IPS-20b (cell line): ENCODE measurements around the gene GLS2.

Source experiments
- H3K27ac ChIP-seq: one replicate; pipeline ENCODE4 v1.5.1; 2013; ENCODE audit warnings: low read length
- H3K27me3 ChIP-seq: 2 replicates; pipeline ENCODE4 v1.6.1; 2013; ENCODE audit warnings: mild to moderate bottlenecking, low read length, inconsistent platforms; ENCODE audit not compliant: insufficient read depth
- H3K36me3 ChIP-seq: 2 replicates; pipeline ENCODE4 v1.6.1; 2013; ENCODE audit warnings: low read depth, mild to moderate bottlenecking, inconsistent platforms, low read length, moderate library complexity; ENCODE audit not compliant: insufficient read depth
- H3K4me1 ChIP-seq: 2 replicates; pipeline ENCODE4 v1.6.1; 2013; ENCODE audit warnings: mild to moderate bottlenecking, control low read depth, inconsistent platforms, low read length, moderate library complexity; ENCODE audit not compliant: insufficient read depth
- H3K4me3 ChIP-seq: 2 replicates; pipeline ENCODE4 v1.5.1; 2013; ENCODE audit warnings: mild to moderate bottlenecking, low read length, inconsistent platforms
- H3K9ac ChIP-seq: 2 replicates; pipeline ENCODE4 v1.6.1; 2013; ENCODE audit warnings: low read depth, mild to moderate bottlenecking, inconsistent platforms, low read length, moderate library complexity
- H3K9me3 ChIP-seq: 2 replicates; pipeline ENCODE4 v1.6.1; 2013; ENCODE audit warnings: mild to moderate bottlenecking, low read depth, low read length, inconsistent platforms; ENCODE audit not compliant: insufficient read depth

GLS2 gene

DNA sequence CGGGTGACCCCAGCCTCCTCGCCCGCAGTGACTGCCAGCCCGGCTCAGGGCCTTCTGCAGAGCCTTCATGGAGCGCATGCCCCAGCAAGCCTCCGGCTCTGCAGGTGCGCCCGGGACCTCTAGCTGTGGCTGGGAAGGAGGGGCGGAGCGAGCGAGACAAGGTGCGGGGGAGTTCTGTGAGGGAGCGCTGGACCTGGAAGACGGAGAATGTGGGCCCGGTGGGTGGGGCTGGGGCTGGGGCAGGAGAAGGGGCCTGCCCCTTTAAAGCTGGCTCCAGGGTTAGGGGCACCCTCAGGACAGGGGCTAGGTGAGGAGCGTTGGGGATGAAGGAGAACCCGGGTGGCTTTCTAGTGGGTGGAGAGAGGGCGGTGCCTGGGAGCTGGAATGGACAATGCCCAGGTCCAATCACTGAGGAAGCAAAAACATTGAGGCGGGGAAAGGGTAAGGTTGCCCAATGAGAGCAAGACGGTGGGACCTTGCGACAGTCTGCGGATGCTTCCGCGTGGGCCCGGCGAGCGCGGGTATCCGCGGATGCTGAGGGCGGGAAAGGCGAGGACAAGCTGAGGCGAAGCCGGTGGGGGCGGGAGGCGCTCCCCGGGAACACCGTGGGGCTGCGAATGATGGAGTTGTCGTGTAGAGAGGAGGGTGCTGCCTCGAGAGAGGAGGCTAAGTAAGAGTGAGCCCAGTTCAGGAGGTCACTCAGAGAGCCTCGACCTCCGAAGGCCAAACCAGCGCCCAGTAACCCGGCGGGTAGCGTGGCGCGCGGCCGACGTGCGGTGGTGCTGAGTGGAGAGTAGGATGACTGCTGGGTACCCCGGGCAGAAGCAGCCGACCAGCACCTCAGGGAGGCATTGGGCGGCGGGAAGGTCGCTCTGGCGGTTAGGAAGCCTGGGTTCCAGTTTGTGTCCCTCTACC, at the start of gene GLS2:
GLS2 (minus strand) TSS at position 121 of the 915 bp plus-strand sequence; CDS start at position 78, 43 bp downstream.
- Histone ChIP-seq H3K9ac (peak within 1 kb of the TSS; percentile 61; the same call in 1 of the 2 replicates), H3K27ac (no peak within 1 kb of the TSS), H3K4me3 (peak within 1 kb of the TSS; percentile 85), H3K4me1 (peaks cover 2% of the 10 kb centered on the region; the same call in 1 of the 2 replicates), H3K9me3 (peaks cover 12% of the 10 kb centered on the region), H3K36me3 (no peaks in the 10 kb centered on the region), H3K27me3 (peaks cover 60% of the 10 kb centered on the region)

DNA sequence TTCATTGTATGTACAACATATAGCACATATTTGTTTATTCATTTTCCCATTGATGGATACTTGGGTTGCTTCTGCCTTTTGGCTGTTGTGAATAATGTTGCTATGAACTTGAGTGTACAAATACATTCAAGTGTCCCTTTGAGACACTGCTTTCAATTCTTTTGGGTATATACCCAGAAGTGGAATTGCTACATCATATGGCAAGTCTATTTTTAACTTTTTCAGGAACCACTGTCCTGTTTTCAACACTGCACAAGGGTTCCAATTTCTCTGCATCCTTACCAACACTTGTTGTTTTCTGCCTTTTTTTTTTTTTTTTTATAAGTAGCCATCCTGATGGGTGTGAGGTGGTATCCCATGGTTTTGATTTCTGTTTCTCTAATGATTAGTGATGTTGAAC, 49.6 kb upstream of the GLS2 start:
- Histone ChIP-seq H3K4me3 (no peak overlapping the region), H3K9ac (no peak overlapping the region), H3K4me1 (no peaks in the 10 kb centered on the region), H3K36me3 (no peaks in the 10 kb centered on the region), H3K27ac (no peak overlapping the region), H3K27me3 (no peaks in the 10 kb centered on the region), H3K9me3 (no peaks in the 10 kb centered on the region)

DNA sequence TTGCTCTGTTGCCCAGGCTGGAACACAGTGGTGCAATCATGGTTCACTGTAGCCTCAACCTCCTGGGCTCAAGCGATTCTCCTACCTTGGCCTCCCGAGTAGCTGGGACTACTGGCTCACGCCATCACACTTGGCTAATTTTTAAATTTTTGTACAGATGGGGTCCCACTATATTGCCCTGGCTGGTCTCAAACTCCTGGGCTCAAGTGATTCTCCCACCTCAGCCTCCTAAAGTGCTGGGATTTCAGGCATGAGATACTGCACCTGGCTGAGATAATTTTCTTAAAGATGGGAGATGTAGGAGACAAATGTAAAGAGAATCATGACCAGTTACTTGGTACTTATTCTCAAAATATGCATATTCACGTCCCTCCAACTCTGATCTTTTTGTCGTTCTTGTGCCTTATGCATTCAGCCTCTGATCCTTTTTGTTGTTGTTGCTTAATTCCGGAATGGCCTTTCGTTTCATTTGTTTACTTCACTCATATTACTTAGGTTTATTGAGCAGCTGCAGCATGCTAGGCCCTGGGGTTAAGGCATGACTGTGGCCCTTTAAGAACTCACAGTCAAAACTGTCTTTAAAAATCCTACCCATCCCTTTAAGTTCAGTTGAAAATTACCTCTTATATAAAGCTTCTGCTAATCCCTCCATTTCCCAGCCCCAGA, 42.6 kb upstream of the GLS2 start:
- Histone ChIP-seq H3K4me3 (no peak overlapping the region), H3K9ac (no peak overlapping the region), H3K9me3 (no peaks in the 10 kb centered on the region), H3K4me1 (peaks cover 11% of the 10 kb centered on the region), H3K27ac (no peak overlapping the region), H3K27me3 (no peaks in the 10 kb centered on the region), H3K36me3 (no peaks in the 10 kb centered on the region)

DNA sequence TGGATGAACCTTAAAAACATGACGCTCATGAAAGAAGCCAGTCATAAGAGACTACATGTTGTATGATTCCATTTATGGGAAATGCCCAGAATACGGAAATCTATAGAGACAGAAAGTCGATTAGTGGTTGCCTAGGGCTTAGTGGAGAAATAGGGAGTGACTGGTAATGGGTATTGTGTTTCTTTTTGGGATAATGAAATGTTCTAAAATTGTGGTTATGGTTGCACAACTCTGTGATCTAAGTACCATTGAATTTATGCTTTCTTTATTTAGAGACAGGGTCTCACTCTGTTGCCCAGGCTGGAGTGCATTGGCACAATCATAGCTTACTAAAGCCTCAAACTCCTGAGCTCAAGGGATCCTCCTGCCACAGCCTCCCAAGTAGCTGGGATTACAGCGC, 41.7 kb upstream of the GLS2 start:
- Histone ChIP-seq H3K4me3 (no peak overlapping the region), H3K9me3 (no peaks in the 10 kb centered on the region), H3K36me3 (no peaks in the 10 kb centered on the region), H3K27me3 (no peaks in the 10 kb centered on the region), H3K27ac (no peak overlapping the region), H3K4me1 (peaks cover 11% of the 10 kb centered on the region), H3K9ac (no peak overlapping the region)

DNA sequence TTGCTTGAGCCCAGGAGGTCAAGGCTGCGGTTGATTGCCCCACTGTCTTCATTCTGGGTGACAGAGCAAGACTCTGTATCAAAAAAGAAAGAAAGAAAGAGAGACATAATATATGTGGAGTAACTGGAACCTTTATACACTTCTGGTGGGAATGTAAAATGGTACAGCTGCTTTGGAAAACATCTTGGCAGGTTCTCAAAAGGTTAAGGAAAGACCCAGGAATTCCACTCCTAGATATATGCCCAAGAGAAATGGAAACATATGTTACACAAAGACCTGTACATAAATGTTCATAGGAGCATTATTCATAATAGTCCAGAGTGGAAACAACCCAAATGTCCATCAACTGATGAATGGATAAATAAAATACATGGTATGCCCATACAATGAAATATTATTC, 40.9 kb upstream of the GLS2 start:
- no peaks in the 10 kb centered on the region for H3K36me3 ChIP-seq
- no peak overlapping the region for H3K9ac ChIP-seq
- no peaks in the 10 kb centered on the region for H3K9me3 ChIP-seq
- H3K27ac ChIP-seq, result no peak overlapping the region
- peaks cover 11% of the 10 kb centered on the region for H3K4me1 ChIP-seq
- H3K4me3 ChIP-seq, result no peak overlapping the region
- no peaks in the 10 kb centered on the region for H3K27me3 ChIP-seq

DNA sequence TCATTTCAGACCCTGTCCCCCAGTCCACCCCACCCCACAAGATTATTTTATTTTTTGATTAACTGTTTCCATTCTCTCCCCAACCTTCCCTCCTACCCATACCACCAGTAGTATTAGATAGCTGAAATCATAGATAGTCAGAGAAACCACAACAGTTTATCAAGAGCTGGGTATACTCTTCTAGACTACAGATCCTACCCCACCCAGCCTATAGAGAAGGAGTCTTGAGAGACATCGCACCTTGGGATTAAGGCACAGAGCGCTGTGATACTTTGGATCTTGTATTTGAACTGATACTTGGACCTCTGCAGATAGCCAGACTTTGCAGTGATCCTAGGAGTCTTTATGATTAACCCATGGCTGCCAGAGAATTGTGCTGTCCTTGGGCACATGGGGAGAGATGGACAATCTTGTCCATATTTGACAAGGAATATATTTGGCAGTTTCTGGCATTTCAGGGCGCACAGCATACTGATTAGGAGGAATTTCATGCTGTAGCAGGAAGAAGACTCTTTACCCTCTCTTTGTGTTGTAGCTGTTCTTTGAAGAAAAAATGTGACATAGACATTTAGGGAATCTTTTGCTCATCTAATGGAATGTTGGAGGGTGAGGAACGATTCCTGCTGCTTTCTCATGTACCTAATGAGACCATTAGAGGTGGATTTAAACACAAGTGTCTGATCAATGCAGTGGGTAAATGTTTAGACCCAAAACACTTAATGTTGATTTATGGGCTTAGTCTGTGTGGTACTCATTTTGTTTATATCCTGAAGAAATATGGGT, 34.6 kb upstream of the GLS2 start:
- peaks cover 9% of the 10 kb centered on the region for H3K4me1 ChIP-seq
- H3K27me3 ChIP-seq, result no peaks in the 10 kb centered on the region; the same call in 1 of the 2 replicates
- H3K9ac ChIP-seq, result peak overlapping the region; percentile 80
- peak overlapping the region; percentile 82 for H3K4me3 ChIP-seq
- H3K36me3 ChIP-seq, result no peaks in the 10 kb centered on the region
- no peaks in the 10 kb centered on the region for H3K9me3 ChIP-seq
- H3K27ac ChIP-seq, result peak overlapping the region; percentile 4

DNA sequence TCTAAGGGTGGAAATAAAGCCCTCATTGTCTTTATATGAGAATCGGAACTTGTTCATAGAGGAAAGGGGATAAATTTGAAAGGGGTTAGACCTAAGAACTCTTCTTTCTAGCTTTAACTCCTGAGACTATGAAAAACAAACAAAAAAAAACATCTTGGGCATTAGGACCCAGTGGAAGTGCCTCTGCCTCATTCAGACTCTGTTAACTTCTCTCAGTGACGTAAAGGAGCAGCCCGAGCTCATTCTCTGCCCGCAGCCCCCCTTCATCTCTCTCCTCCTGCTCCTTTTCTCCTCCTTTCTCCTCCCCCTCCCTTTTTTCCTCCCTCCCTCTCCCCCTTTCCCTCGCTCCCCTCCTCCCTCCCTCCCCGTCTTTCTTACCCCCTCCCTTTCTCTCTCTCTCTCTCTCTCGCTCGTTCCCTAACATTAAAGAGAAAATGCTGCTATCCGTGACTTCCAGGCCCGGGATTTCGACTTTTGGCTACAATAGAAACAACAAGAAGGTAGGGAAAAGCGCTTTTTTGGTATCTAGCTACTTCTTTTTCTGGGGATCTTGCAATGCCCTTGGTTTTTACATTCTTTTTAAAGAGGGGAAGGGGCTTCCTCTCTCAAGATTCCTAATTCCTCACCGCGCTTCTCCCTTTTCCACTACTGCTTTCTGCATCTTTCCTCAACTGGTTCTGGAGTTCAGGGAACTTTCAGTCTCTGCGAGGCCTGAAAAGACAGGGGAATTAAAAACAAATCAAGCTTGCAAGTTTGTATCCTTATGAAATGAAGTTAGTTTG, 33.8 kb upstream of the GLS2 start, which contains the start of gene RBMS2:
RBMS2 (plus strand) TSS at position 231 of the 782 bp plus-strand sequence; CDS start at position 435, 204 bp downstream.
- Histone ChIP-seq H3K4me1 (peaks cover 5% of the 10 kb centered on the region; the same call in 1 of the 2 replicates), H3K36me3 (no peaks in the 10 kb centered on the region), H3K9me3 (no peaks in the 10 kb centered on the region), H3K9ac (peak within 1 kb of the TSS; percentile 80), H3K27ac (peak within 1 kb of the TSS; percentile 4), H3K4me3 (peak within 1 kb of the TSS; percentile 82), H3K27me3 (no peaks in the 10 kb centered on the region; the same call in 1 of the 2 replicates)

DNA sequence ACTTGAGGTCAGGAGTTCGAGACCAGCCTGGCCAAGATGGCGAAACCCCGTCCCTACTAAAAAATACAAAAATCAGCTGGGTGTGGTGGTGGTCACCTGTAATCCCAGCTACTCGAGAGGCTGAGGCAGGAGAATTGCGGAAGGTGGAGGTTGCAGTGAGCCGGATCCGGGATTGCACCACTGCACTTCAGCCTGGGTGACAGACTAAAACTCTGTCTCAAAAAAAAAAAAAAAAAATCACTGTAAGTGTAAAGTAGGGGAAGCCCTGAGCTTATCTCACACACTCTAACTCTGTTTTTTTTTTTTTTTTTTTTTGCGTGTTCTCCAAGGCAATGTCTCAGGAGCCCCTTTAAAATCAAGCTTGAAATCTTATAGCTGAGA, 33.2 kb upstream of the GLS2 start:
- no peaks in the 10 kb centered on the region for H3K9me3 ChIP-seq
- peak overlapping the region; percentile 45; the same call in 1 of the 2 replicates for H3K9ac ChIP-seq
- no peaks in the 10 kb centered on the region; the same call in 1 of the 2 replicates for H3K27me3 ChIP-seq
- H3K4me1 ChIP-seq, result no peaks in the 10 kb centered on the region; the same call in 1 of the 2 replicates
- no peak overlapping the region for H3K27ac ChIP-seq
- peak overlapping the region; percentile 82; the same call in 1 of the 2 replicates for H3K4me3 ChIP-seq
- no peaks in the 10 kb centered on the region for H3K36me3 ChIP-seq

DNA sequence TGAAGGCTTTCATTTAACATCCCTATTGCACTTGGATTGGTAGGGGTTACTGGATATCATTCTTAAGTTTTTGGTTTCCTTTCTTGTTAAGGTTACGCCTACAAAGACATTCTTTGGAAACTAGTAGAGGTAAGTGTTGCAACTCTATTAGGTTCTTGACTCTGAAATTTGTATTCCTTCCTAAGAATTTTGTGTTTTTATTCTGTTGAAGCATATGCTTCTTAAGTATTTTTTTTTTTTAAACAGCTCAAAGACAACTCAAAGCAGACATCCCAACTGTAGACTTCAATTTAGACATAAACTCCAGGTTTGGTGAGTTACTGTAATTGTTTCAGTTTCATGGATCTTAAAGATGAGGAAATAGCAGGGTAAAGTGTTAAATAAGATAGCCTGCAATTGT, 32.5 kb upstream of the GLS2 start:
- Histone ChIP-seq H3K4me1 (no peaks in the 10 kb centered on the region; the same call in 1 of the 2 replicates), H3K9me3 (no peaks in the 10 kb centered on the region), H3K27me3 (no peaks in the 10 kb centered on the region; the same call in 1 of the 2 replicates), H3K36me3 (no peaks in the 10 kb centered on the region), H3K9ac (no peak overlapping the region), H3K4me3 (no peak overlapping the region), H3K27ac (no peak overlapping the region)

DNA sequence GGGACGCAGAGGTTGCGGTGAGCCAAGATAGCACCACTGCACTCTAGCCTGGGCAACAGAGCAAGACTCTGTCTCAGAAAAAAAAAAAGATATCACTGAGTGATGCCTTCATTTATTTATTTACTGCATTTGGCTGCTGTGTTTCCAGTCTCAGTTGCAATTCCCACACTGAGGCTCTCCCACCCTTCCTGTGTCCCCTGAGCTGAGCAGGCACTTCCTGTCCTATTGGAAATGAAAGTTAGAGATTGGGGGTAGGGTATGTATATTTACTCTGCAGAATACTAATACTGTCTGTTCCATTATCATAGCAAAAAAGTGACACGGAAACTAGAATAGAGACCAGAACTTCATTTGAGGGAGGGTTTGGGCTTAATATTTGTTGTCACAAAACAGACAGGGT, 32.1 kb upstream of the GLS2 start:
- Histone ChIP-seq H3K4me3 (no peak overlapping the region), H3K27me3 (no peaks in the 10 kb centered on the region; the same call in 1 of the 2 replicates), H3K9me3 (no peaks in the 10 kb centered on the region), H3K4me1 (no peaks in the 10 kb centered on the region; the same call in 1 of the 2 replicates), H3K36me3 (no peaks in the 10 kb centered on the region), H3K27ac (no peak overlapping the region), H3K9ac (no peak overlapping the region)
